Eye (tissue), 1 donor: ENCODE results near the gene ABCB10.

Source experiments
- DNase-seq: peaks from one replicate; pipeline ENCODE4 v3.0.0-alpha.2; 2015

ABCB10 gene

GRCh38 chr1:229466887-229467286 lies 91.6 kb downstream of the ABCB10 start:
- no peak for DNase-seq
